HG02759 (cell line): ENCODE data around the gene LRRC8B.
"Not testable (repeated sequence)": the region's sequence is repeated elsewhere in the genome, so short reads cannot be mapped to it uniquely, and the experiment has no call there.

Experiments used
- ATAC-seq: cut with Tn5 transposase; IDR thresholded peaks from one replicate; pipeline ENCODE4 v1.9.1; 2021; ENCODE audit warnings: mild to moderate bottlenecking, moderate library complexity; ENCODE audit not compliant: unreplicated experiment

LRRC8B gene

DNA sequence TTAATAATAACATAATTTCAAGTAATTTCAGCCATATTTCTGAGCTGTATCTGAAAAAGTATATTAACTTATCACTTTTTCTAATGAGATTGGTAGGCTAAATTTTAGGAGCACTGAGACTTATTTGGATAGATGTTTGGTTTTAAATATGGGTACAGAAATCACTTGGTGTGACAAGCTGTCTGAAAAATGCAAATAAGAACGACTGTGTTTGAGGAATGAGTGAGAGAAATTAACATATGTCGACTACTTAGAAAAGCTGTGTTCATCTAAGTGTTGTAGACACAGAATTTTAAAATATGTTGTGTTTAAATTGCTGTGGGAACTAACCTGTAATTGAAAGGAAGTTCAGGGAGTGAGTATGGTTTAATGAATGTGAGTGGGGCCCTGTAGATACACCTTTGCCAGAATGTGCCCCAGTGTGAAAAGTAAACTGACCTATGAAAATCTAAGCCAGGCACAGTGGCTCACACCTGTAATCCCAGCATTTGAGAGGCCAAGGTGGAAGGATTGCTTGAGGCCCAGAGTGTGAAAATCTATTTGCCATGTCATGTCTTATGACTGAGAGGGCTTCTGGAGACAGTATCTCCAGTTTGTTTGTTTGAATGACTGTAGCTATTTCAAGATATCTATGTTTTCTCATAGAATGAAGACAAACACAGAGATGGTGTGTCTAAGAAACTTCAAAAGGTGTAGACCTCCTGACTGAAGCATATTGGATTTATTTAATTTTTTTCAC lies 54.5 kb downstream of the LRRC8B start:
- ATAC-seq: no peak

GRCh38 chr1:89580036-89580435 lies 55.4 kb downstream of the LRRC8B start:
- ATAC-seq: no peak

DNA sequence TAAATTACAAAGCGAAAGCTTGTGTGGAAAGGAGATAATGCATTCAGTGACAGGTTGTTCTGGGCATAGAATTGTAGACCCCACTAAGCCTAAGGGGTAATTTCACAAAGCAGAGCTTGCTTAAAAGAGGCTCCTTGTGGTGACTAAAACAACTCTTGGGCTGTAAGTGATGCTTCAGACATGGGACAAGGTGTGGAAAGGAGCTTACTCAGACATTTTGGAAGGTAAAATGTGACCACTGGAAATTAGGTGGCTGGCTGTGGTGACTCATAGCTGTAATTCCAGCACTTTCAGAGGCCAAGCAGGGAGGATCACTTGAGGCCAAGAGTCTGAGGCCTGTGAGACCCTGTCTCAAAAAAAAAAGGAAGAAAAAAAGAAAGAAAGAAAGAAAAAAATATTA lies 57.2 kb downstream of the LRRC8B start:
- ATAC-seq: no peak

- ATAC-seq: no peak
Measured at GRCh38 chr1:89582571-89582970, 57.9 kb downstream of the LRRC8B start.

- no peak for ATAC-seq
Measured at GRCh38 chr1:89584211-89584610, 59.6 kb downstream of the LRRC8B start.

DNA sequence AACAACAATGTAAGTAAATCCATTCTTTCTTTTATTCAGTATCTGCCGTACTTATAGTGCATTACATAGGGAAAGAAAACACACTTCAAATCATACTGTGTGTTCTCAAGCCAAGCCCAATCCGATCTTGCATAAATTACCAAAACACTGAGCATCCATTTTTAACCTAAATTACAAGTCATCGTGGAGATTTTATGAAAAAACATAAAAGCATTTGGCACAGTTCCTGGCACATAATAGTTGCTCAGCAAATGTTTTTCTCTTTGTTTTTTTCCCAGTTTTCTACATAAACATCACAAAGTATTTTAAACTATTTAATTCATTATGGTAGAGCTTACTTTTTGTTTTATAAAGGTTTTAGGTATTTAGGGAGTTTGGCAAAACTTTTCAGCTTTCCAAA lies 60.2 kb downstream of the LRRC8B start:
- no peak for ATAC-seq

DNA sequence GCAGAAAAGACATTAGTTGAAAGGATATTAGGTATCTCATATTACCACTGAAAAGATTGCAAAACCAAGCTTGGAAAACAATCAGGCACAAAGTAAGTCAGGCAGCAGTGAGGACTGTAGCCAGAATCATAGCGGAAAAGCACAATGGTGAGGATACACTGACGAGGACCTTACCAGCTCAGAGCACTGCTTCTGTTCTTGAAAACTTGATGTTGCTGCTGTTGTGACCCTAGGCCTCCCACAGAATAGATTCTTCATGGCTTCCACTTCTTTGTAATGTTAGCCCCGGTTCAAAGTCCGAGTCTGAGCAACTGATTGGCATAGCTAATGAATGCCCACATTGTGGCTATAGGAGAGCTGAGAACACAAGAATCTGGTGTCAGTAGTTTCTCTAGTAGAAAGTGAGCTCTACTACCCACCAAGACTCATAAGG lies 63.1 kb downstream of the LRRC8B start:
- ATAC-seq: no peak

- ATAC-seq: no peak
Measured at GRCh38 chr1:89588480-89588879, 63.9 kb downstream of the LRRC8B start.

DNA sequence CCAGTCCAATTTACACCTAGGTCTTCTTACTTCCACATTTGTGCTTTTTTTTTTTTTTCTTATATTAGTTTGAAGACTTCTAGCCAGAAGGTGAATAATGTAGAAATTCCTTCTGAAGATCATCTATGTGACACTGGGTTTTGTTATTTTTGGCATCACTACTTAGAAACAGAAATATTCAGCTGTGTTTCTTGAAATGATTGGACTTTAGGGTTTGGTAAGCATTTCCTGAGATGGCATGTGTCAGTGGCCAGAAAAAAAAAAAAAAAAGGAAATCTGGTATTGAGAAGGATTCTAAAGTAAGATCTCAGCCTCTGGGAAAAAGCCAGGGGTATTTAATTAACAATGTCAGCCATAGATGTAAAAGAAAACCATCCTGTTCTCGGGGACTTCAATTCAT lies 64.9 kb downstream of the LRRC8B start:
- no peak for ATAC-seq

- ATAC-seq: no peak
Measured at GRCh38 chr1:89590341-89591080, 65.9 kb downstream of the LRRC8B start.

DNA sequence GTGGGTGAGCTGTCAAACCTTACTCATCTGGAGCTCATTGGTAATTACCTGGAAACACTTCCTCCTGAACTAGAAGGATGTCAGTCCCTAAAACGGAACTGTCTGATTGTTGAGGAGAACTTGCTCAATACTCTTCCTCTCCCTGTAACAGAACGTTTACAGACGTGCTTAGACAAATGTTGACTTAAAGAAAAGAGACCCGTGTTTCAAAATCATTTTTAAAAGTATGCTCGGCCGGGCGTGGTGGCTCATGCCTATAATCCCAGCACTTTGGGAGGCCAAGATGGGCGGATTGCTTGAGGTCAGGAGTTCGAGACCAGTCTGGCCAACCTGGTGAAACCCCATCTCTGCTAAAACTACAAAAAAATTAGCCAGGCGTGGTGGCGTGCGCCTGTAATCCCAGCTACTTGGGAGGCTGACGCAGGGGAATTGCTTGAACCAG lies 68.3 kb downstream of the LRRC8B start:
- ATAC-seq: not testable (repeated sequence)

DNA sequence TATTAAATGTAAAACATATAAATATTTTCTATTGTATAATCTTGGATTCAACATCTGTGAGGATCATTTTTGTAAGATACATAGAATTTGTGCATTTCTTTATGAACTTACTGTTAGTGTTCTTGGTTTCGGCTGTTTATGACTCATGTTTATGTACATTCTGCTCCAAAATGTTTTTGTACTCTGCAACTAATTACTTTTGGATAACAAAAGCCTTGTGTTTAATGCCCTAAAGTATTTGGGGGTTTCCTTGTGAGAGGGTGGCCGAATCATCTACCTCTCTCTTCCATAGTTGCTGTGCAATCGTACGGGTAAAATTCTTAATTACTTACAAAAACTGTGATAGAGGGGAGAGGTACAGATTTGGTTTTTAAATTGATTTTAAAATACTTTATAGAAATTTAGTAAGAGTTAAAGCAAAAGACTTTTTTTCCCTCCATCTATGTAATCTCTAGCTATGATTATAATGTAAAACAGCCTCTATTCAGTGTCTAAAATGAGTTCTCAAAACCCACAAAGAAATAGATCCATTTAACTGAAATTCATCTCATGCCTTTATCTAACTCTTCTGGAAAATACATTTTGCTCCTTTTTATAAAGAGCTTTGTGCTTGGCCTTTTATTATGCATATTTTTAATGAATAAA lies 69.6 kb downstream of the LRRC8B start:
- ATAC-seq: no peak

- ATAC-seq: no peak
Measured at GRCh38 chr1:89596698-89597097, 72.1 kb downstream of the LRRC8B start.

- peak; percentile 54 for ATAC-seq
Measured at GRCh38 chr1:89598450-89599331, 74.1 kb downstream of the LRRC8B start.

- no peak for ATAC-seq
Measured at GRCh38 chr1:89599332-89599630, 74.7 kb downstream of the LRRC8B start.

DNA sequence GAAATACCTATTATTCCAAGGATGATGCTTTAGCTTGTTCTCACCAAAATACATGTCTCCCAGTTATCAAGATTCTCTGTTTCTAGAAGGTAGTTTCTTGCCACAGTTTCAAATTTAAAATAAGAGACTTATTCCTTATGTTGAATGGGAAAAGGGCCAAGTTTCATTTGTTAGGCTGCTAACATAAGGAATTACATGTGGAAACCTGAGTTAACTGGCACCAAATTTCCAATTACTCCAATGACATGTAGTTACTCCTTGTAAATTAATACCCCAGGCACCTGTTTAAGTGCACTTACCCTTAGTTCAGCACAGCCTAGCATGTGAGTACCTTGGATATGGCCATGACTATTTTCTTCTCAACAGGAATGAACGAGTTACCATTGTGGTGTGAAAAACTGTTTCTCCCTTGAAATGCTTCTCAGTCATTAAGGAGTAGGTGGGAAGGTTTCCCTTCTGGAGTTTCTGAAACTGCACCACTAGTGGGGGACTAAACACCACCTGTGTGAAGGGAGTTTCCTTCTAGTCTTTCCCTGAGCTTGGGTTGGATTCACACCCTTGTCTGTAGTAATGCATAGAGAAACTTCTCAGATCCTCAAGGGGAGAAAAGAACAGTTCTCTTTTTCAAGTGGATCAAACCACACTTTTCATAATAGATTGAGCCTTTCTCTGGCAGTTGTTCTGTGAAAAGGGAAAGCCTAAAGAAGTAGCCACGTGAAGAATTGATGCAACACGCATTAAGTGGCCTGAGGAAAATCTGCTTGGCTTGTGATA lies 76.0 kb downstream of the LRRC8B start:
- ATAC-seq: peak; percentile 48

DNA sequence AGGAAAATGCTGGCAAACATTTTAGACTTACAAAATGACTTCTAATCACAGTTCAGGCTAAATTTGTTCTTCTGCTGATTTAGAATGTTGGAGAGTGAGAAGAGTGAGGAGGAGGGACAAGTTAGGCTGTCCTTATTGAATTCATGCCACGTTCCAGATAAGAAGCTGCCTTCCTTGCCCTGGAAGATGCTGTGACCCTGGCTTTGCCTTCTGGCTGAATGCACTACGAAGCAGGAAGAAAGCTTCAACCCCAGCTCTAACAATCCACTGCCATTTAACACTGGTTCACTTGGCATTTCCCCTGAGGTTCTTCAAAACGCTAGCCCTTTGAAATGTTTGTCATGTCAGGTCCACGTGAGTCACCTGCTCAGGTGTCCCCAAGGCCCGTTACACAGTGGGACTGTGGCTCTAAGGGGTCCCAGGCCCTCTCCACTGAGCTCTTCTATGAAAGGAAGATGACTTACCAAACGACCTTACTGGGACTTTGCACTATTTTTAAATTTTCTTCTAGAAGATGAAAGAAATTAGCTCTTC lies 78.3 kb downstream of the LRRC8B start:
- no peak for ATAC-seq

GRCh38 chr1:89603651-89604413 lies 79.2 kb downstream of the LRRC8B start:
- no peak for ATAC-seq

DNA sequence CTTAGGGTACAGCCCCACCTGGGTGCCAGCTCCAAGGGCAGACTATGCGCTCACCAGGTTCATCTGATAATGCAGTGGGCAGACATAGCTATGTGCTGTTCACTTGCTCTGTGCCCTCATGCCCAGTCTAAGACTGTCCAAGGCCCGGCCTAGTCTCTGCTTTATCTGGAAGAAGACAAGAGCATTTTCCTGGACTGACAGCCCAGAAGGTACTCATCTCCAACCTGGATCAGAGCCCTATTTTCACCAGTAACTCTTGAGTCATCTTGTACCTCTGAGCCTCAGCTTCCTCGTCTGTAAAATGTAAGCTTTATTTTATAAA lies 79.7 kb downstream of the LRRC8B start:
- ATAC-seq: no peak
